Measurements from ENCODE around the gene ATG3.
"Not testable (repeated sequence)": the region's sequence is repeated elsewhere in the genome, so short reads cannot be mapped to it uniquely, and the experiment has no call there.

Gene ATG3

GRCh38 chr3:112497897-112498548 lies 63.7 kb downstream of the ATG3 start:
- no peak for DNase-seq

DNA sequence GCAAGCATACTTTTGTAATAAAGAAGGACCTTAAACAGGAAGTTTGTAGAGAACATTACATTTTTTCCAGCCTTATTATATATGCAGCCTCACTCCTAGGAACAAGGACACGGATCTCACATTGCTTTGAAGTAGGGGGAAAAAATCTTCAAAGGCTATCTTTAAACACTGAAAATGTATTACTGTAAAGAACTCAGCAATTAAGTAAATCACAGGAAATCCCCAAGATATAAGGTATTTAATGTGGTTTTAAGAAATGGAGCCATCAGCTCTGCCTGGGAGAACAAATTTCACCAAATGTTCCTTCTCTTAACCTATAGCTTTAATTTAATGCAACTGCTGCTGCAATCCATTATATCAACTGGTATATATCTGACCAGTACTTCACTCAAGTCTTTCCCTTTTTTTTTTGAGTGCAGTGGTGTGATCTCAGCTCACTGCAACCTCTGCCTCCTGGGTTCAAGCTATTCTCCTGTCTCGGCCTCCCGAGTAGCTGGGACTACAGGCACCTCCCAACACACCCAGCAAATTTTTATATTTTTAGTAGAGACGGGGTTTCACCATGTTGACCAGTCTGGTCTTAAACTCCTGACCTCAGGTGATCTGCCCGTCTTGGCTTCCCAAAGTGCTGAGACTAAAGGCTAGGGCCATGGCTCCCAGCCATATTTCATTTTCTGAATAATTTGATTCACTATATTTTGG lies 65.2 kb downstream of the ATG3 start:
- DNase-seq: no peak

- not testable (repeated sequence) for DNase-seq
Measured at GRCh38 chr3:112494448-112494767, 67.4 kb downstream of the ATG3 start.

DNA sequence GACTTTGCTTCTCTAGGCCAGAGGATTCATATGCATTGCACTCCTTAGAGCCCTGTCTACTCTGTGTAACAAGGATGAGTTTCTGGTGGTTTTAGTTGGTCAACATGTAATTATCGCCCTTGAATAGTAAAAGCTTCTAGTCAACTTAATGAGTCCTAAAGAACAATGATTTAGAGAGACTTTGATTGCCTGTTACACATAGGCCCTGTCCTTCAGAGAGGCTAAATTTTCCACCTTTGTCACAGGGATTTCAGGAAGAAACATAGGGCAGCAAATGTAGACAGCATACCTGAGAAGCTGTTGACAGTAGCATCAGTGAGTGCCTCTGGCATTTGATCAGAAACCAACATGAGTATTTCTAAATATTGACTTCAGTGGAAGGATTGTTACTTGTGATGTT lies 69.6 kb downstream of the ATG3 start:
- DNase-seq: peak; percentile 64

DNA sequence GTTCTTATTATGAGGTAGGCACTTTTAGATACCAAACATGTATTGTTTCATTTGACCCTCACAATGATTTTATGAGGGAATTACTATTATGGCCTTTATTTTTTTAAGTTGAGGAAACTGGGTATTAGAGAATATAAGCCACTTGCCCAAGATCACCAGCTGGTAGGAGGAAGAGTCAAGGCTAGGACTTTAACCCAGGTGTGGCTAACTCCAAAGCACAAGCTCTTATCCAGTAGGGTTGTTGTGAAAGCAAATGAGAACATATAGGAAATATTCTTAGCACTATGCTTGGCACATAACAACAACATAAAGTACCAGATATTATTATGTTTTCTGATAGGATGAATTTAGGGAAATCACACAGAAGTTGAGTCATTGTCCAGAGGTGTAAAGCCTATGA lies 70.4 kb downstream of the ATG3 start:
- no peak for DNase-seq

- DNase-seq: no peak
Measured at GRCh38 chr3:112489674-112490479, 71.9 kb downstream of the ATG3 start.

DNA sequence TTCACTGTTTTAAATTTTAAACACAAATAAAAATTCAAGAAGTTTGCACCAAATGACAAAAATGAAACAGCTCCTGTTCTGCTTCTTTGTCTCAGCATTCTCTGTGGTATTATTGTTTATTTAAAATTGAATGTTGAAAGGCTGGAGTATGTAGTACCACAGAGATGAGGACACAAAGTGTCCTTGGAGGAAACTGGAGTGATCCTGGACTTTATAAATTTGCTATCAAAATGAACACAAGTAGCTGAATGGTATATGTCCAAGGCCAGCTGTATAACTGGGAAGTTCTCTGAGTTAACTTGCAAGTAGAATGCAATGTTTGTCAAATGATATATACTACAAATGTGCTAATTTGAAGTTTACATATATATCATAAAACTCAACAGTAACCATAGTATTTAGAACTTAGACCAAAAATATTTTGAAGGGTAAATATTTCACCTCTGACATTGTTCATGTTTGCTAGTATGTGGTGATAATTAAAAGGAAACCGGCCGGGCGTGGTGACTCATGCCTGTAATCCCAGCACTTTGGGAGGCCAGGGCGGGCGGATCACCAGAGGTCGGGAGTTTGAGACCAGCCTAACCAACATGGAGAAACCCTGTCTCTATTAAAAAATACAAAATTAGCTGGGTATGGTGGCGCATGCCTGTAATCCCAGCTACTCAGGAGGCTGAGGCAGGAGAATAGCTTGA lies 74.8 kb downstream of the ATG3 start:
- no peak for DNase-seq

GRCh38 chr3:112484352-112484751 lies 77.4 kb downstream of the ATG3 start:
- DNase-seq: no peak

DNA sequence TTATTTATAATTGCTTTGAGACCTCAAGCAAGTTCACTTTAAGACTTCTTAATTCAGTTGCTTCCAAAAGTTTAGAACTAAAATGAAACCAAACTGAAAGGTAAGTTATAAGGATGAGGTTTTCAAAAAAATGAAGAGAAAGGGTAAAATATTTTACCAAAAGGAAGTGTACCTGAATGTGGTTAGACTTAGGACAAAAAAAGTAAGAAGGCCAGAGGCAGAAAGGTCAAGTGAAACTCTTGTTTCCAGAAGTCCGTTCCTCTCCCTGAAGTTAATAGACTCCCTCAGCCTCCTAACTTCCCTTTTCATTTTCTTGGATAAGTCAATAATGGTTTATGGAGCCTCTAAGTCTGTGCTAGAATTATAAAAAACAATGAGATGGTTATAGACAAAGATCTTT lies 79.1 kb downstream of the ATG3 start:
- no peak for DNase-seq

Measured in NCI-H2029 treated with DMSO at 0.1 percent for 48 hours (cell line).